NCI-H2081 (cell line): ENCODE measurements around the gene KLF13.

Experiments used
- DNase-seq, 2 experiments: peaks; one replicate each; lab custom pipeline; 2025; lab: John Stamatoyannopoulos, UW

The KLF13 gene

GRCh38 chr15:31381801-31382712 lies 55.4 kb downstream of the KLF13 start:
- DNase-seq: no peak

GRCh38 chr15:31382713-31383045 lies 56.0 kb downstream of the KLF13 start:
- no peak for DNase-seq

- DNase-seq: no peak
These were observed 56.5 kb downstream of the KLF13 start for GRCh38 chr15:31383139-31383538.

GRCh38 chr15:31384568-31384967 lies 57.9 kb downstream of the KLF13 start:
- no peak for DNase-seq

GRCh38 chr15:31385736-31386135 lies 59.1 kb downstream of the KLF13 start:
- no peak for DNase-seq

- DNase-seq: no peak
These were observed 60.5 kb downstream of the KLF13 start for GRCh38 chr15:31387092-31387478.

GRCh38 chr15:31387479-31388118 lies 61.0 kb downstream of the KLF13 start:
- DNase-seq: peak; percentile 66 to 94

GRCh38 chr15:31389576-31389975 lies 62.9 kb downstream of the KLF13 start:
- no peak for DNase-seq

- DNase-seq: no peak
These were observed 63.4 kb downstream of the KLF13 start for GRCh38 chr15:31390029-31390428.

- no peak for DNase-seq
These were observed 64.3 kb downstream of the KLF13 start for GRCh38 chr15:31390777-31391486.

GRCh38 chr15:31391687-31392671 lies 65.3 kb downstream of the KLF13 start:
- peak; percentile 31 to 53 for DNase-seq

GRCh38 chr15:31392761-31393401 lies 66.2 kb downstream of the KLF13 start:
- DNase-seq: no peak

- DNase-seq: no peak
These were observed 66.9 kb downstream of the KLF13 start for GRCh38 chr15:31393444-31394091.

GRCh38 chr15:31396881-31397560 lies 70.4 kb downstream of the KLF13 start:
- DNase-seq: peak; percentile 81

- peak; percentile 15 to 60 for DNase-seq
These were observed 71.4 kb downstream of the KLF13 start for GRCh38 chr15:31397851-31398661.

- DNase-seq: no peak
These were observed 72.2 kb downstream of the KLF13 start for GRCh38 chr15:31398677-31399301.

- peak in 1 of 2 experiments; percentile 42 for DNase-seq
These were observed 73.0 kb downstream of the KLF13 start for GRCh38 chr15:31399544-31400171.
